Activated B cell treated with CpG ODN at 0.5 μM for 24 hours (primary cell): Measurements from ENCODE around the gene RECQL5. TPM values are rescaled to one million over a fixed set of nuclear protein-coding genes. Genes with fewer than 3 reads are reported as not detected.
A peak's percentile ranks its signal among the peaks of the same experiment; 100 is the strongest.

ENCODE experiments used
- ATAC-seq: fragments of 200-7000 bp; cut with Tn5 transposase; one replicate; pipeline ENCODE4 v1.10.0; 2021; ENCODE audit warnings: low read depth, mild to moderate bottlenecking, moderate library complexity
- CTCF ChIA-PET: fragments of 350-600 bp; sonication (Branson Sonifier 250); formaldehyde crosslinking; loops from one replicate; lab custom pipeline; 2021; ENCODE audit warnings: antibody characterized with exemption; lab: Charles Lee
- POLR2A ChIA-PET: fragments of 350-600 bp; sonication (Branson Sonifier 250); formaldehyde crosslinking; loops from one replicate; lab custom pipeline; 2021; ENCODE audit warnings: antibody characterized with exemption; lab: Charles Lee
- DNase-seq: peaks from one replicate; pipeline ENCODE4 v3.0.0; 2022
- H3K27ac Mint-ChIP-seq: one replicate; pipeline ENCODE4 v1.8.0; 2020; ENCODE audit warnings: mixed read lengths
- H3K27me3 Mint-ChIP-seq: one replicate; pipeline ENCODE4 v1.8.0; 2021; ENCODE audit warnings: mixed read lengths
- H3K36me3 Mint-ChIP-seq: one replicate; pipeline ENCODE4 v1.8.0; 2021; ENCODE audit warnings: low read depth, mixed read lengths
- H3K4me1 Mint-ChIP-seq: one replicate; pipeline ENCODE4 v1.8.0; 2021; ENCODE audit warnings: mixed read lengths
- H3K4me3 Mint-ChIP-seq: one replicate; pipeline ENCODE4 v1.8.0; 2020; ENCODE audit warnings: mild to moderate bottlenecking, mixed read lengths
- H3K9me3 Mint-ChIP-seq: one replicate; pipeline ENCODE4 v1.8.0; 2020; ENCODE audit warnings: mixed read lengths
- CTCF ChIP-seq: fragments of 200-600 bp; IDR thresholded peaks from one replicate; pipeline ENCODE4 v1.8.0; 2022; ENCODE audit warnings: antibody characterized with exemption, mild to moderate bottlenecking
- intact Hi-C: fragments of 100-400 bp; cut with micrococcal nuclease; formaldehyde crosslinking; loops from one replicate; pipeline ENCODE4 v1.15.1; 2024
- total RNA-seq: library from RNA; stranded (reverse); gene quantifications from 2 replicates; pipeline ENCODE4 v1.2.3, GENCODE V29; 2022

RECQL5 gene
- total RNA-seq, 1 donor from 2014 or later = 65.4 TPM

DNA sequence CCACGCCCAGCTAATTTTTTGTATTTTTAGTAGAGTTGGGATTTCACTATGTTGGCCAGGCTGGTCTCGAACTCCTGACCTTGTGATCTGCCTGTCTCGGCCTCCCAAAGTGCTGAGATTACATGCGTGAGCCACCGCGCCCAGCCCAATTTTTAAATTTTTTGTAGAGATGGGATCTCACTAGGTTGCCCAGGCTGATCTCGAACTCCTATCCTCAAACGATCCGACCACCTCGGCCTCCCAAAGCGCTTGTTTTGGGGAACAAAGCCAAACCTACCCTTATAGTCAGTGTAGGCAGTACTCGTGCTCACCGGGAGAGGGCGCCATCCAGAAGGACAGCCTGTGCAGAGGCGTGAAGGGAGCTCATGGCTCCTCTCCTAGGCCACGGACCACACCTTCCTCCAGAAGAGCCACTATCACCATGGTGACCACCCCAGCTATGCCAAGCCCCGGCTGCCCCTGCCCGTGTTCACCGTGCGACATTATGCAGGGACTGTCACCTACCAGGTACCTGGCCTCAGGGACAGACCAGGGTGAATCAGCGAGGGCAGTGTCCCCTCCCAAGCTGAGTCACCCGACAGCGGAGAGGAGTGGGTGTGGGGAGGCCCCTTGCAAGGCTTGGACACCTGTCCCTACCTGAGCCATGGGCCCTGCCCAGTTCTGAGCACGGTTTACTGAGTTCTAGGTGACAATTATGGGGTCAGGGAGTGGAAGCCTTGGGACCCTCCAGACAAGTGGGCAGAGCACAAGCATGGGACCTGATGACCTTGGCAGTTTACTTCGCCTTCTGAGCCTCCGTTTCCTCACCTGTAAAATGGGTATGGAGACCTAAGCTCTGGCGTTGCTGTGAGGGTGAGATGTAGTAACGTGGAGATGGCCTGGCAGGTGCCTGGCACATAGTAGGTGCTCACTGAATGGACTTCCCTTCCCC, 65.6 kb downstream of the RECQL5 start:
- no peak overlapping the region for H3K27ac Mint-ChIP-seq
- DNase-seq (peak; percentile 51), ATAC-seq (peak; percentile 87)
- ChIA-PET CTCF (interaction anchor here (0.7 to 3.3 kb wide), 10 partner anchors 16 to 152 kb away, joined by 3 to 28 read pairs (median 4); no protein-coding TSS in a partner anchor), POLR2A (interaction anchor here (0.7 kb wide), 1 partner anchor 148 kb away, joined by 3 read pairs; no protein-coding TSS in a partner anchor)
- no peaks in the 10 kb centered on the region for H3K9me3 Mint-ChIP-seq
- no peaks in the 10 kb centered on the region for H3K27me3 Mint-ChIP-seq
- no peak for TF ChIP-seq CTCF
- H3K36me3 Mint-ChIP-seq = no peaks in the 10 kb centered on the region
- no peak overlapping the region for H3K4me3 Mint-ChIP-seq
- H3K4me1 Mint-ChIP-seq = no peaks in the 10 kb centered on the region
- intact Hi-C loops = loop anchor here (1.0 kb wide), 1 partner anchor 149 kb away; no protein-coding TSS in a partner anchor

GRCh38 chr17:75596320-75597087, 70.5 kb downstream of the RECQL5 start:
- Mint-ChIP-seq H3K4me1 (no peaks in the 10 kb centered on the region), H3K27ac (no peak overlapping the region), H3K9me3 (no peaks in the 10 kb centered on the region), H3K36me3 (peaks cover under 1% of the 10 kb centered on the region), H3K4me3 (no peak overlapping the region), H3K27me3 (no peaks in the 10 kb centered on the region)
- ChIA-PET POLR2A (no interaction called here), CTCF (no interaction called here)
- ATAC-seq = no peak
- TF ChIP-seq CTCF = no peak
- intact Hi-C loops = no loop called here
- no peak for DNase-seq

- Mint-ChIP-seq H3K36me3 (peaks cover 2% of the 10 kb centered on the region), H3K4me3 (no peak overlapping the region), H3K27ac (no peak overlapping the region), H3K27me3 (no peaks in the 10 kb centered on the region), H3K4me1 (peaks cover 2% of the 10 kb centered on the region), H3K9me3 (no peaks in the 10 kb centered on the region)
- intact Hi-C loops = no loop called here
- TF ChIP-seq CTCF = no peak
- no peak for DNase-seq
- CTCF ChIA-PET = no interaction called here
- POLR2A ChIA-PET = no interaction called here
- ATAC-seq = no peak
Observed at GRCh38 chr17:75595920-75596313, 71.0 kb downstream of the RECQL5 start.

- Mint-ChIP-seq H3K27ac (no peak overlapping the region), H3K27me3 (no peaks in the 10 kb centered on the region), H3K9me3 (no peaks in the 10 kb centered on the region), H3K4me3 (no peak overlapping the region), H3K4me1 (peaks cover 6% of the 10 kb centered on the region), H3K36me3 (peaks cover 2% of the 10 kb centered on the region)
- intact Hi-C loops = no loop called here
- DNase-seq (no peak), ATAC-seq (no peak)
- TF ChIP-seq CTCF = no peak
- POLR2A ChIA-PET = no interaction called here
- CTCF ChIA-PET = no interaction called here
Observed at GRCh38 chr17:75595284-75595919, 71.6 kb downstream of the RECQL5 start.
